A172 (cell line): Measurements from ENCODE around the gene IRF2. TPM values are rescaled to one million over a fixed set of nuclear protein-coding genes. Genes with fewer than 3 reads are reported as not detected.

Source experiments
- DNase-seq: peaks from one replicate; pipeline ENCODE4 v3.0.0-alpha.2; 2015; ENCODE audit warnings: low spot score
- total RNA-seq: library from RNA; depleted of rRNA; stranded (reverse); fragments of >200 nt; shearing (Covaris generic); gene quantifications from 2 replicates; pipeline ENCODE4 v1.2.3, GENCODE V29; 2014

IRF2 gene
- total RNA-seq, 1 experiment from 2014 or later, result 22.6 TPM

DNA sequence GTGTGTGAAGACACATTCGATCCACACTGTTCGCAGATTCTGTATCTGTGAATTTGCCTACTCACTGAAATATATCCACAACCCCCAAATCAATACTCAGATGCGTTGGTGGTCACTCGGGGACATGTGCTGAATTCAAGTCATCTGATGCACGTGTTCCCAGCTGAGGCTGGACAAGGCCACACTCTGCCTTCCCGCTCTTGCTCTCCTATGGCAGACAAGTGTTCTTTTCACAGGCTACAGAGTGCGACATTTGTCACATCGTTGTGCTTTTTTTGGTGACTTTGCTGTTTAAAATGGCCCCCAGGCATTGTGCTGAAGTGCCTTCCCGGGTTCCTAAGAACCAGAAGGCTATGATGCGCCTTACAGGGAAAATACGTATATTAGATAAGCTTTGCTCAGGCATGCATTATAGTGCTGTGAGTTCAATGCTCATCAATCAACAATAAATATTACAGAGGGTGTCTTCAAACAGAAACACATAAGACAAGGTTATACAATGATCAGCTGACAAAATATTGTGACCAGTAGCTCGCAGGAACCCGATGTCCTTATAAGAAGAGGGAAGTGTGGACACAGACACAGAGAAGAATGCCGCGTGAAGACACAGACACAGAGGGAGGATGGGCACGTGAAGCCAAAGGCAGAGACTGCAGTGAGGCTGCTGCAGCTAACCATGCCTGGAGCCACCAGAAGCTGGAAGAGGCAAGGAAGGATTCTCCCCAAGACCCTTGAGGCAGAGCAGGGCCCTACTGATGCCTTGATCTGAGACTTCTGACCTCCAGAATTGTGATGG is 42.0 kb downstream of the IRF2 start:
- no peak for DNase-seq

DNA sequence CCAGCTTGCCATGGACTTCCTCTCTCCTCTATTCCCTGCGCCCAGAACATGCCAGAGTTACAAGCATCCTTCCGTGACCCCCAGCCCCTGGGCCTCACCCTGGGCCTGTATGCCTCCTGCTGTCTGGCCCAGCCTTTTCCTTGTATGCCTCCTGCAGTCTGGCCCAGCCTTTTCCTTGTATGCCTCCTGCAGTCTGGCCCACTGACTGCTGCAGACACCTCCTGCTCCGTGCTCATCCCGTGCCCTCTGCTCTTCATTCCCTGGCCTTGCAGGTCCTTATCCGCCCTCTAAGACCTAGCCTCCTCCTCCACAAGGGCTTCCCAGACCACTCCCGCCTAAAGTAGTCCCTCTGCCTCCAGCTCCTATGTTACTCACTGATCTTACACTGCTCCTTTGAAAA is 44.2 kb downstream of the IRF2 start:
- no peak for DNase-seq

DNA sequence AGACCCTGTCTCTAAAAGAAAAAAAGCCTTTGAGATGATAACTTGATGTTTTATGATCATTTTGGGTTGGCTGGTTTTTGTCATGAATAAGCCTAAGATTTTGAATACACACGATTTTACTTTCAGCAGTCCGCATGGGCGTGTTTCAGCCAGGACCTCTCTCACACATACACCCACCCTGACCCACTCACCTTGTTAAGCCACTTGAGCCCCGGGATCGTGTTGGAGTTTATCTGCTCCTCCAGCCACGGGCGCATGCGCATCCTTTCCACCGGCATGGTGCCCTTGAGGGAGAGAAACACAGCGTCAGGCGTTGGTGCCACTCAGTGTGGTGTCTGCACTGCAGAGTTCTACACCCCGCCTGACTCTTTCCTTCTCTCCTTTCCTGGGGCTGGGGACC is 45.6 kb downstream of the IRF2 start:
- no peak for DNase-seq

DNA sequence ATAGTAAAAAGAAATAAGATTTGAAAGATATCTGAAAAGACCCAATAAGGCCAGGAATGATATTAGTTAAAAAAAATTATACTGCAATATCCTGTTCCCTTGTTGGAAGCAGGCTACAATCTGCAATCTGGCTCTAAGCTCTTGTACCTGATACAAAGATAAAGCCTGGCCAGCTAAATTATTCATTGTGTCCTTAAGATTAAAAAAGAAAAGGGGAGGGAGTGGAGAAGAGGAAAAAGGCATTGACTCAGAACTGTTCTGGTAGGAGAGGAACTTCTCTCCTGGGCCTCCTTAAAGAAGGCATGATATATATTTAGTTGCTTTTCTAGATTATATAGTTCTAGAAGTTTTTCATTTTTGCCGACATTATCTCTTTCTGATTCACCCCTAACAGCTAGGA is 46.7 kb downstream of the IRF2 start:
- DNase-seq, result no peak

DNA sequence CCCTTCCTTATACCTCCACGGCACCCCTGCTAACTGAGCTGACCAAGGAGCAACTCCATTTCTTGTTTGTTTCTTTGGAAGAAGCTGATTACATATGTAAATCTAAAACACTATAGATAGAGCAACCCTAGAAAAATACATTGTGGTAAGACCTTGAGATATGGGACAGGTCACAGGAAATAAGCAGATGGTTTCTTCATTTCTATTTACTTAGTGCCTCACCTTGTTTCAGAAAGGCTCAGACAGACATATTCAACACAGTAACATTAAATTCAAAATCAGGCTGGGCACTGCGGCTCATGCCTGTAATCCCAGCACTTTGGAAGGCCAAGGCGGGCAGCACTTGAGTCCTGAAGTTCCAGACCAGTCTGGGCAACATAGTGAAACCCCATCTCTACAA is 47.3 kb downstream of the IRF2 start:
- DNase-seq, result no peak

DNA sequence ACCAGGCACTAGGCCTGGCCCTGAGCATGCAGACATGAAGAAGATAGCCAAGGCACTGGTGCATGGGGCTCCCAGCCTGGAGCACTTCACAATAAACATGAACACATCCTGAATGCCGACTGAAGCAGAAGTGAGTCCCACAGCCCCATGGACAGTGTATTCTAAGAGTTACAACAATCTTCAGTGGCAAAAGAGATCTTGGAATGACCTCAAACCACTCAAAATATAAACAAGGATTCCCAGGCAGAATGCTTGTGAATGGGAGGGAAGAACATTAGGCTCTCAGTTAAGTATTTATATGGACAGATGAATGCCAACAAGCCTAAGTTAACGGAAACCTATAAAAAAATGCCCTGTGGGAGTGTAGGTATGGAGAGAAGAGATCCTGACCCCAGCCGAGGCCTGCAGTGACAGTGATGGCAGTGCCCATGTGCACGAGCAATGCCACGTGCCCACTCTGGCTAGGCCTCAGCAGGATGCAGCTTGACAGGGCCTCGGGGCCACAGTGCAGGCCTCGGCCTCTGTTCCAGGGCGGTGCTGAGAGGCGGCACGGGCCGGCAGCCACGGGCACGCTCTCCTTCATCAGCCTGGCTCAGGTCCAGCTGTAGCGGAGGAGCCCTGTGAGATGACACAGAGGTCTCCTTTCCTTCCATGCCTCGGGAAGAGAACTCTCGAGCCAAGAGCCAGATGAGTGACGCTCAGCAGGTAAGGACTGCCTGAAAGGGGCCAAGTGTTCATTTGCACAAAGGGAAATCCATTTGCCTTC is 49.2 kb downstream of the IRF2 start:
- no peak for DNase-seq

DNA sequence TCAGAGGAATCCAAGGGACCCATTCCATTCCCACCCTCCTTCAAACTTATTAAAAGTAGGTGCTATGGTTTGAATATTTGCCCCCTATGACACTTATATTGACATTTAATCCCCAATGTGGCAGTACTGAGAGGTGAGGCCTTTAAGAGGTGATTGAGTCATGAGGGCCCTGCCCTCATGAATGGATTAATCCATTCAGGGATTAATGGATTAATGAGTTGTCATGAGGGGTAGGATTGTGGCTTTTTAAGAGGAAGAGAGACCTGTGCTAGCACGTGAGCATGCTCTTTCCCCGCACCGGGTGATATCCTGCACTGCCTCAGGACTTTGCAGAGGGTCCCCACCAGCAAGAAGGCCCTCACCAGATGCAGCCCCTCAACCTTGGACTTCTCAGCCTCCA is 50.1 kb downstream of the IRF2 start:
- no peak for DNase-seq

DNA sequence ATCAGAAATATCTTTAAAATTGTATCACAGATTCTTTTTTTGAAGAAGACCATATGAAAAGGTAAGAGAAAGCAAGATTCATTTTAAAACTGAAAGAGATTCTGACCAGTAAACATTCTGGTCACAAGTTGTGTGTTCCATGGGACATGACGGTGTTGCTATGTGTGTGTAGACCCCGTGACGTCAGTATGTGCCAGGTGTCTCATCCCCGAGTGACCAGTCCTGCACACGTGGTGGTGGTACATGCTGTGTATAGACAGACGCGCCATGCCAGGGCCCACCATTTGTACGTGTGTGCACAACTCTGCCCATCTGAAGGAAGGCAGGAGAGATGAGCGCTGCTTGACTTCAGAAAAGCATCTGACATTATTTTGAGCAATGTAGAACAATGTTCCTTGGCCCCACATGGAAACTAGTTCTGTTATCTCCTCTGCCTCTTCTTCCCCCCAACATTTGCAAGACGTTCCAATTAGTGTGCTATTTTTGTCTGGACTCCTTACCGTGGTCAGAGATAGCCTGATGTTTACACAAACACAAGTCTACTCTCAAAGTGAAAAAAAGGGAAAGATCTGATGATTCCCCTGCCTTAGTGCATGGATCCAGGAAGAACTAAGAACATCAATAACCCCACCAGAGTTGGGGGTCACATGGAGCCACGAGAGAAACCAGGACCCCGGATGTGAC is 51.2 kb downstream of the IRF2 start:
- DNase-seq, result no peak

DNA sequence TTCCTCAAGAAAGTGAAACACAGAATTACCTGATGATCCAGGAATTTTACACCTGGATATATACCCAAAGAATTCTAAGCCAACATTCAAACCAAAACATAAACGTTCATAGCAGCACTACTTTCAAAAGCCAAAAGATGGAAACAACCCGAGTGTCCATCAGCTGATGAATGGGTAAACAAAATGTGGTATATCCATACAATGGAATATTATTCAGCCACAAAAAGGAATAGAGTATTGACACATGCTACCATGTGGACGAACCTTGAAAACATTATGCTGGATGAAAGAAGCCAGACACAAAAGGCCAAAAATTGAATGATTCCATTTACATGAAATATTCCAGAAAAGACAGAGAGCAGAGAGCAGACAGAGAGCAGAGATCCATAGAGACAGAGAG is 52.0 kb downstream of the IRF2 start:
- no peak for DNase-seq

DNA sequence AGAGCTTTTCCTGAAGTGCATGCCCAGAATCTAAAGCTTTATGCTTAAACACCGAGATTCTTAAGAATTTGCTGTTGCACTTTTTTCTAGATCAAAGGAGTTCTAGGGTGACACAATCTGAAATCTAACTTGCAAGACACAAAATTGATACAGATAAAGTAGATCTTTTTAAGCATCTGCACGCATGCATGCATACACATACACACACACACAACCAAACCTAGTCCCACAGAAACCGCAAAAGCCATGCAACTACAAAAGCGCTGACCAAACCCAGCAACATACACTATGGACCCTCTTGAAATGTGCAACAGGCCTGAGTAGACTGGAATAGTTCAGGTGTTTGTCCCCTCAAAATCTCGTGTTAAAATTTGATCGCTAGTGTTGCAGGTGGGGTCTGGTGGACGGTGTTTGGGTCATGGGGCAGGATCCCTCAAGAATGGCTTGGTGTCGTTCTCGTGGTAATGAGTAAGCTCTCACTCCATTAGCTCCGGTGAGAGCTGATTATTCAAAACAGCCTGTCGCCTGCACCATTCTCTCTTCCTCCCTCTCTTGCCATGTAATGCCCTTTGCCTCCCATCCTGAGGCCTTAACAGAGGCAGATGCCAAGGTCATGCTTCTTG is 52.7 kb downstream of the IRF2 start:
- DNase-seq, result no peak

DNA sequence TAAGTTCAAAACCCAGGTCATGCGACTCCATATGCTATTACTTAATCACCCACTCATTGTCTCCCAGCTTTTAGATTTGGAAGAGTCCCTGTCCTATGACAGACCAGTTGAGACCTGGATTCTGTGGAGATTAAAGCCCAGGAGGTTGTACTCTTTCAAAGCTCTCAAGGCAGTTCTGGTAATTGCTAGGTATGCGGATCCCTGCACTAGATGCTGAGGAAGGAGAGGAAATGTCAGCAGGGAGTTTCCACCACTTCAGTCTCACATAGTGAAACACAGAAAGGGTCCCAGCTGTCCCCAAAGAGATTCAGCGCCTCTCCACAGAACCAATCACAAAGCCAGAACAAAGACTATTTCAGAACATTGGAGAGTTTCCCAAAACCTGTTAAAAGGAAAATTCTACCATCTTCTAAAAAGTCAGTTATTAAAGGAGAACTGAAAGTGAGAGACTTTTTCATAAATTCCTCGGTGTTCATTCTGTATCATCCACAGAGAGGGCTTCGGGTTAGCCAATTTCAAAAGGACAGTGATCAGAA is 53.4 kb downstream of the IRF2 start:
- DNase-seq, result no peak

DNA sequence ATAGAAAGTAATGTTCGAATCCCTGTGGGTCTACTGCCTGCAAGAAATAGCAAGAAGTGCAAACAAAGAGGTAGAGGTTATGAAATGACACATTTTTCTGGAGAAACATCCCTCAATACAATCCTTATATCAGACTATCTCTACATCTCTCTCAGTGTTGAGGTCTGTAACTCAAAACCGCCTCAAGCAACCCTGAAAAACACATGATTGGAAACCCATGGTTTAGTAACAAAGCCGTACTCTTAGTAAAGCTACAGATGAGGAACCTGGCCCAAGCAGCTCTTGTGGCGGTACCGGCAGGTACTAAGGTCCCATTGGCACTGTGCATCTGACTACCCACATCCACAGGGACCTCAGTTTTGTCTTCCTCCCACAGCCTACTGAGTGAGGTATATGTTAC is 53.9 kb downstream of the IRF2 start:
- no peak for DNase-seq

DNA sequence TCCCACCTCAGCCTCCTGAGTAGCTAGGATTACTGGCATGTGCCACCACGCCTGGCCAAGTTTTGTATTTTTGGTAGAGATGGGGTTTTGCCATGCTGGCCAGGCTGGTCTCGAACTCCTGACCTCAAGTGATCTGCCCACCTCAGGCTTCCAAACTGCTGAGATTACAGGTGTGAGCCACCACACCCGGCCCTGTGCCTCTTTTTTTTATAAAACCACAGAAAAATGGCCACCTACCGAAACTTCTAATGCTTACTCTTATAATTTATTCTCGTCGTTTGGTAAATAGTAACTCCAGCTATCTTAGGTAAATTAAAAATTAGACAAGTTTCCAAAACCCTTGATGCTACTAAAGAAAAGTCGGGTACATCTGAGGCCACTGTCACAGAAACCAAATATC is 54.4 kb downstream of the IRF2 start:
- DNase-seq, result no peak

DNA sequence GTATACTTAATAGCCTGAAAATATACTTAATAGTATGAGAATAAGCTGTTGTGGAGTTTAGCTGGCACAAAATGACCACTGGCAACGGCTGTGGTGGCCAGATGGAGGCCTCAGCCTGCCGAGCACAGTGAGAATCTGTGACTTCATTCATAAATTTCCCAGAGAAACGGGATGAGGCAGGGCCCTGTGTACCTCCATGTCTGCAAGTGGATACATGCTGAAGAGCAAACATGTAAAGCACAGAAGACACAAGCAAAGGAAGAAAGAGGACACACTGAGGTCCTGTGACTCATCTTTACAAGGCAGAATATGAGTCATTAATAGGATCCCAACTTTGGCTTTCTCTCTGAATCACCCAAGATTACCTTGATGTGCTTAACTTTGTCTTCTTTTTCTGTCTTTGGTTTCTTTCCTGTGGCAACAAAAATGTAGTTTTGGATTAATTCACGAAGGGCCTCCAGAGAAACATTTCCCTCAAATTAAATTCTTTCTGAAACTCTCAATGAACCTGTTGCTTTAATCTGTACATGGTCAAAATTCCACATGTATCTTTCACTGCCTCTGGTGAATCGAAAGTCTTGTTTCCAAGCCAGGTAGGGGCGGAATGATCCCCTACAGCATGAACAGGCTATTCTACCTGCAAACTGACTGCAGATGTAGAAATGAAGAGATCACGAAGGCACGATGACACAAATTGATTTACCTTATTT is 56.4 kb downstream of the IRF2 start:
- DNase-seq, result peak; percentile 89

DNA sequence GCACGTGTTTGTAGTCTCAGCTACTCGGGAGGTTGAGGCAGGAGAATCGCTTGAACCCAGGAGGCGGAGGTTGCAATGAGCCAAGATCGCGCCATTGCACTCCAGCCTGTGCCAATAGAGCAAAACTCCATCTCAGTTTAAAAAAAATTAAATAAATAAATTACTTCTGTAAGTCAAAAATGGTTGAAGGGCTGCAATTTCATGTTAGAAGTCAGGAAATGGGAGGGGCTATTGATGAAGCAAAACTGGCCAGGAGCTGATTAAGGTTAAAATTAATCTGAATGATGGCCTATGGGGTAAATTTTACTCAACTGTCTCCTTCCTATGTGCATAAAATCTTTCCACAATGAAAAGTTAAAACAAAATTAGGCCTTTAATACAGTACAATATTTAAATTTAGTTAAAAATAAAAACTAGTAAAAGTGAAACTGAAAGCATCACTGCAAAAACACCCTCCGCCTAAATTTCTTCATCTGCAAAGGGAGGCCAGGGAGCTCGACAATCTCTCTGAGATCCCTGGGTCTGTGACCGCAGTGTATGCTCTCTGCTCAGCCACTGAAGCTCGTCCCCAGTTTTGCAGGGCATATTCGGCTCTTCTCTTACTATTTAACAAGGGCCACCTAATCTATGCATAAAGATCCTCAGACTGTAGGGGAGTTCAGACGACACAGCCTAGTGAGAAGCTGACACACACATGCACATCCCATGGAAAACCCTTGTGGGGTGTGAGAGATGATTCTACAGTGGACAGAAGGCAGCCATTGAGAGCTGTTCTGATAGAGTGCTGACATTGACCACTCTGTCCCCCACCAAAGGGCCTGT is 57.2 kb downstream of the IRF2 start:
- DNase-seq, result peak; percentile 11

DNA sequence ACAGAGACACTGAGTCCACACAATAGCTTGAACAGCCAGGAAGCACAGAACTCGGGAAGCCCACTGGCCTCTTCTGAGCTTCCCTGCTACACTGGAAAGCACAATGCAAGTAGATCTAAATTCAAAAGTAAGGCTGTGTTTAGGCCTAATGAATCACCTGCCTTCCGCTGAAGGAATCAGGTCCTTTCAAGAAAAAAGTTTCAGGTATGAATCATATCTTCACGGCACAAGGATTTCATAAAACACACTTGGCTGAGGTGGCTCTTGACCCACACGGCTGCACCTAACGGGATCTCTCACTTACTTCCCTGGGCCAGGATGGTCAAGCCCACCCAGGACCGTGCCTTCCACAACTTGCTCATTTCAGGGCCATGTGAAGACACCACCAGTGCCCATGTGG is 59.3 kb downstream of the IRF2 start:
- no peak for DNase-seq

DNA sequence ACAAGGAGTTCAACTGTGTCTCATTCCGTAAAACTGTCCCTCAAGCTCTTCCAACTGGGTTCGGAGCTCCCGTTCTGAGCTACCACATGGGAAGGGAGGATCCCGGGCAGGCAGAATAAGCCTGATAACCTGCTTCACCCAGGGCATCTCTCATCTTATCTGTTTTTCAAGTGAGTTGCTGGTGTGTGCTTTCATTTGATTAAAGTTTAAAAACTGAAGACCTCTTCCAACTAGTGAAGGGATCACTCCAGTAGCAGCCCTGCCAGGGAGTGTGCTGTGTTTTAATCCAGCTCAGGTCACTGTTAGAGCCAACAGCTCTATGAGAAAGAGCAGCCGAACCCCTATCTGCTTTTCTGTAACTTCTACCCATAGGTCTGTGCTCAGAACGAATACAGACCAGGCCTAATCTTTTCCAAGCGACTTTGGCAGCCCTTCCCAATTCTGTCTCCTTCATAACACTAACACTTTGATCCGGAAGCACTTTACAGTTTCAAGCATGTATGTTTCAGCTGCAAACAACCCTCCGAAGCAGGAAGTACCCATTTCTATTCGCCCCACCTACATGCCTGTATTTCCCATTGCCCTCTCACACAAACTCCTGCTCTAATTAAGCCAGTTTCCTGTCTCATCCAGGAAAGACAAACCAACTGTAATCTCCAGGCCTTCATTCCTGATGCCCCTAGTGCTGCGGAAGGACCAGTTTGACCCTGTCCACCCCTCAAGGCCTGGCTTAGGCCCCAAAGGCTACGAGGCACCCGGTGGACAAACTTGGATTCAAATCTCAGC is 60.9 kb downstream of the IRF2 start:
- DNase-seq, result no peak

DNA sequence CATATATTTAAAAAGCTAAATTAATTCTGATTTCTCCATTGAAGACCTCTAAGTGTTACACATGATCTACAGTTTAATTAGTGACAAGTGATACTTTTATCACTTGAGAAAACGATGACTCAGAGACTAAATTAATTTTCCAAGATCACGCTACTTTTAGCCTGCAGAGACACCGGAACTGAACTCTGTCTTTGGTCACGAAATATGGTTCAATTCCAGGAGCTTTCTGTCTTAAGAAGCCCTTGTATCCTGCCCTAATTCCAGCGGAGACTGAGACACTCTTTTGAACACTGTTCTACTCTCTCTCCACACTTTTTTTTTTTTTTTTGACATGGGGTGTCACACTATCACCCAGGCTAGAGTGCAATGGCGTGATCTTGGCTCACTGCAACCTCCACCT is 63.6 kb downstream of the IRF2 start:
- no peak for DNase-seq

DNA sequence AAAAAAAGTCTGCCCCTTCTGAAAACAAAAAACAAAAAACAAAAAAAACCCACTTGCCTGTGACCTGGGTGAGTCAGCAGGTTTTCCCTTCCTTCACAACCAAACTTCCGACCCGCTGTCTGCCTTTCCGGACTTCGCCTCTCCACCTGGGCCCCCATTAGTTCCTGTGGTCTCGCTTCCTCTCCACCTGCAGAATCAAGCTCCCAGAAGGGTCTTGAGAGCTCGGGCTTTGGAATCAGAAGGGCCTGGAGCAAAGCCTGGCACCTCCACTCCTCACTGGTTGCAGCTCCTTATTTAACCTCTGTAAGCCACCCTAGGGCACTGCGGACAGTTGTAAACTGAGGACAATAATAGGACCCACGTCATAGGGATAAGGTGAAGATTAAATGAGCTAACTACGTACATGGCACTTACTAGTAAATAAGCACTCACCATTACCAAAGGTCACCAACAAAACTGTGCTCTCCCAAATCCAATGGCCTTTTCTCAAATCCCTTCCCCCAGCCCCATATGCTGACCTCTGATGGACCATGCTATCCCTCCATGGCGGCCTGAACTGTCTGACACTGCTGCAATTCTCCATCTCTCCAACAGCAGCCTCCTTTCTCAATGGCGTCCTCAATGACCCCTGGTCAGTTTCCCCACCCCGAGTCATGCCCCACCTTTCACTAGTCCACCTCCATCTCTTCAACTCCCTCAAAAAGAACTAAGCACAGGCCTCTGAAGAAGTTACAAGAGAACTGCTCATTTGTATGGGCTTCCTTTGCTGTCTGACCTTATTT is 64.2 kb downstream of the IRF2 start:
- DNase-seq, result no peak
